Mesendoderm (in vitro differentiated cells): Measurements from ENCODE around the gene DPH5.

ENCODE experiments used
- DNase-seq: peaks from one replicate; pipeline ENCODE4 v3.0.0; 2013
- H2AK5ac ChIP-seq: 2 replicates; pipeline ENCODE4 v1.6.1; 2013; ENCODE audit warnings: low read length, inconsistent platforms
- H2BK120ac ChIP-seq: 2 replicates; pipeline ENCODE4 v1.6.1; 2013; ENCODE audit warnings: low read depth, mild to moderate bottlenecking, low read length, moderate library complexity, mixed read lengths
- H2BK15ac ChIP-seq: replicated peaks from 2 replicates; pipeline ENCODE4 v1.6.1; 2013; ENCODE audit warnings: low read depth, mild to moderate bottlenecking, moderate library complexity
- H2BK5ac ChIP-seq: 2 replicates; pipeline ENCODE4 v1.6.1; 2013; ENCODE audit warnings: low read length, inconsistent platforms
- H3K18ac ChIP-seq: 2 replicates; pipeline ENCODE4 v1.6.1; 2013; ENCODE audit warnings: mild to moderate bottlenecking, low read length, mixed read lengths
- H3K23ac ChIP-seq: one replicate; pipeline ENCODE4 v1.6.1; 2013; ENCODE audit warnings: low read length
- H3K27ac ChIP-seq: 2 replicates; pipeline ENCODE4 v1.5.1; 2013; ENCODE audit warnings: low read depth, mild to moderate bottlenecking, inconsistent platforms, low read length, moderate library complexity
- H3K27me3 ChIP-seq: 2 replicates; pipeline ENCODE4 v1.6.1; 2013; ENCODE audit warnings: low read length, control low read depth, mild to moderate bottlenecking, inconsistent platforms; ENCODE audit not compliant: insufficient read depth, poor library complexity
- H3K36me3 ChIP-seq: 2 replicates; pipeline ENCODE4 v1.6.1; 2013; ENCODE audit warnings: low read length, inconsistent platforms; ENCODE audit not compliant: control insufficient read depth, insufficient read depth
- H3K4ac ChIP-seq: one replicate; pipeline ENCODE4 v1.6.1; 2013; ENCODE audit warnings: low read depth, mild to moderate bottlenecking, low read length, moderate library complexity
- H3K4me1 ChIP-seq: 2 replicates; pipeline ENCODE4 v1.6.1; 2013; ENCODE audit warnings: low read depth, low read length, inconsistent platforms; ENCODE audit not compliant: control insufficient read depth
- H3K4me2 ChIP-seq: 2 replicates; pipeline ENCODE4 v1.6.1; 2013; ENCODE audit warnings: low read length
- H3K4me3 ChIP-seq: 2 replicates; pipeline ENCODE4 v1.5.1; 2013; ENCODE audit warnings: mild to moderate bottlenecking, low read length
- H3K56ac ChIP-seq: one replicate; pipeline ENCODE4 v1.6.1; 2013; ENCODE audit warnings: low read length
- H3K79me1 ChIP-seq: 2 replicates; pipeline ENCODE4 v1.6.1; 2013; ENCODE audit warnings: low read length, inconsistent platforms
- H3K79me2 ChIP-seq: 2 replicates; pipeline ENCODE4 v1.6.1; 2013; ENCODE audit warnings: mild to moderate bottlenecking, low read length; ENCODE audit not compliant: control insufficient read depth, insufficient read depth
- H3K9ac ChIP-seq: 2 replicates; pipeline ENCODE4 v1.6.1; 2013; ENCODE audit warnings: low read length, inconsistent platforms
- H4K5ac ChIP-seq: one replicate; pipeline ENCODE4 v1.6.1; 2013; ENCODE audit warnings: low read length
- H4K8ac ChIP-seq: one replicate; pipeline ENCODE4 v1.6.1; 2013; ENCODE audit warnings: low read depth, mild to moderate bottlenecking, control low read depth, low read length, moderate library complexity
- WGBS: extraction: QIAGEN DNeasy Blood & Tissue Kit; methylation state at CpG from one replicate; pipeline ENCODE4 v1.1.7; 2013; ENCODE audit warnings: low lambda C conversion rate, missing lambda C conversion rate; ENCODE audit not compliant: insufficient coverage; ENCODE audit errors: extremely low coverage; 5-methylcytosine and 5-hydroxymethylcytosine counted together

Gene DPH5

GRCh38 chr1:100941098-100941527 is 84.5 kb downstream of the DPH5 start:
- WGBS: no CpG with 5 or more reads among the region's 1 CpG
- Histone ChIP-seq H3K79me2 (no peaks in the 10 kb centered on the region), H3K27ac (no peak overlapping the region), H2AK5ac (no peak overlapping the region), H3K23ac (no peak overlapping the region), H3K56ac (no peak overlapping the region), H3K27me3 (no peaks in the 10 kb centered on the region), H3K4me3 (no peak overlapping the region), H3K36me3 (no peaks in the 10 kb centered on the region), H3K4me1 (no peaks in the 10 kb centered on the region), H3K79me1 (peaks cover 3% of the 10 kb centered on the region), H3K9ac (no peak overlapping the region), H2BK15ac (no peak overlapping the region), H4K5ac (no peak overlapping the region), H3K4ac (no peak overlapping the region), H2BK5ac (no peak overlapping the region), H4K8ac (no peak overlapping the region), H3K18ac (no peak overlapping the region), H2BK120ac (no peak overlapping the region), H3K4me2 (no peak overlapping the region)
- DNase-seq: no peak
